Neural cell (in vitro differentiated cells): ENCODE measurements around the gene LSAMP. TPM values are rescaled to one million over a fixed set of nuclear protein-coding genes. Genes with fewer than 3 reads are reported as not detected.

Source experiments
- H2AFZ ChIP-seq: fragments of 200-600, 300-800 bp; sonication (generic), shearing (Covaris generic); 2 replicates; pipeline ENCODE4 v1.6.0; 2014; ENCODE audit warnings: low read depth, mild to moderate bottlenecking, antibody characterized with exemption, low read length, moderate library complexity
- H3F3A ChIP-seq: fragments of 200-600 bp; shearing (Covaris generic); 2 replicates; pipeline ENCODE4 v1.6.1; 2016; ENCODE audit warnings: mild to moderate bottlenecking, moderate library complexity, mixed read lengths, antibody characterized with exemption, low read length; ENCODE audit not compliant: insufficient read depth, poor library complexity, severe bottlenecking
- H3K27ac ChIP-seq: fragments of 200-600, 300-800 bp; sonication (generic), shearing (Covaris generic); 2 replicates; pipeline ENCODE4 v1.5.1; 2014; ENCODE audit warnings: mild to moderate bottlenecking, low read length, moderate library complexity
- H3K27me3 ChIP-seq: fragments of 300-800, 200-600 bp; sonication (generic), shearing (Covaris generic); 2 replicates; pipeline ENCODE4 v1.6.0; 2014; ENCODE audit warnings: mild to moderate bottlenecking, low read depth, low read length, moderate library complexity; ENCODE audit not compliant: insufficient read depth
- H3K36me3 ChIP-seq: fragments of 300-800, 200-600 bp; sonication (generic), shearing (Covaris generic); 2 replicates; pipeline ENCODE4 v1.5.1; 2014; ENCODE audit warnings: mild to moderate bottlenecking, antibody characterized with exemption, low read length, moderate library complexity; ENCODE audit not compliant: insufficient read depth
- H3K4me2 ChIP-seq: fragments of 300-800, 200-600 bp; sonication (generic), shearing (Covaris generic); 2 replicates; pipeline ENCODE4 v1.6.0; 2014; ENCODE audit warnings: mild to moderate bottlenecking, low read length
- H3K4me3 ChIP-seq: fragments of 300-800, 200-600 bp; sonication (generic), shearing (Covaris generic); 2 replicates; pipeline ENCODE4 v1.5.1; 2014; ENCODE audit warnings: mild to moderate bottlenecking, low read length, moderate library complexity
- H3K79me2 ChIP-seq: fragments of 200-600 bp; shearing (Covaris generic); replicated peaks from 2 replicates; pipeline ENCODE4 v1.6.0; 2014; ENCODE audit warnings: mild to moderate bottlenecking, low read length, moderate library complexity; ENCODE audit not compliant: insufficient read depth
- H3K9ac ChIP-seq: fragments of 300-800, 200-600 bp; sonication (generic), shearing (Covaris generic); 2 replicates; pipeline ENCODE4 v1.6.1; 2016; ENCODE audit warnings: mild to moderate bottlenecking, low read length, mixed read lengths
- H3K9me2 ChIP-seq: fragments of 200-600 bp; shearing (Covaris generic); 2 replicates; pipeline ENCODE4 v1.6.1; 2016; ENCODE audit warnings: mild to moderate bottlenecking, low read length, mixed read lengths; ENCODE audit not compliant: insufficient read depth
- H3K9me3 ChIP-seq: fragments of 200-600, 300-800 bp; sonication (generic), shearing (Covaris generic); 2 replicates; pipeline ENCODE4 v1.6.1; 2016; ENCODE audit warnings: mild to moderate bottlenecking, mixed run types, low read length, moderate library complexity, mixed read lengths
- H4K20me1 ChIP-seq: fragments of 200-600 bp; shearing (Covaris generic); 2 replicates; pipeline ENCODE4 v1.6.1; 2016; ENCODE audit warnings: mild to moderate bottlenecking, mixed run types; ENCODE audit not compliant: insufficient read depth
- EP300 ChIP-seq: fragments of 450-650 bp; conservative IDR thresholded peaks from 2 replicates; pipeline ENCODE4 v1.6.1; 2014; ENCODE audit warnings: antibody characterized with exemption, mild to moderate bottlenecking, moderate library complexity; ENCODE audit not compliant: poor library complexity, severe bottlenecking
- EZH2 ChIP-seq: fragments of 200-600, 300-800 bp; shearing (Covaris generic), sonication (generic); IDR thresholded peaks from 2 replicates; pipeline ENCODE4 v1.6.1; 2014; ENCODE audit warnings: antibody characterized with exemption, low read length, borderline replicate concordance, mild to moderate bottlenecking; ENCODE audit not compliant: insufficient read depth, poor library complexity, severe bottlenecking
- MXI1 ChIP-seq: fragments of 450-650 bp; conservative IDR thresholded peaks from 2 replicates; pipeline ENCODE4 v1.6.1; 2014; ENCODE audit warnings: antibody characterized with exemption, mild to moderate bottlenecking; ENCODE audit not compliant: poor library complexity, severe bottlenecking
- POLR2AphosphoS5 ChIP-seq: IDR thresholded peaks from 2 replicates; pipeline ENCODE4 v1.6.1; 2012
- RAD21 ChIP-seq: fragments of 450-650 bp; conservative IDR thresholded peaks from 2 replicates; pipeline ENCODE4 v1.6.1; 2014; ENCODE audit warnings: antibody characterized with exemption, mild to moderate bottlenecking, moderate library complexity
- SMC3 ChIP-seq: fragments of 450-650 bp; conservative IDR thresholded peaks from 2 replicates; pipeline ENCODE4 v1.6.1; 2014; ENCODE audit warnings: antibody characterized with exemption, mild to moderate bottlenecking, moderate library complexity; ENCODE audit not compliant: poor library complexity
- TAF1 ChIP-seq: IDR thresholded peaks from 2 replicates; pipeline ENCODE4 v1.6.1; 2012; ENCODE audit warnings: low read depth
- polyA plus RNA-seq: library from polyadenylated mRNA; depleted of rRNA; stranded (reverse); fragments of >200 nt; gene quantifications from 2 replicates; pipeline ENCODE4 v1.2.3, GENCODE V29; 2014
- TF ChIP-seq, protein P1 (sequence below): IDR thresholded peaks from 2 replicates; pipeline ENCODE4 v1.6.1; 2012; ENCODE audit warnings: borderline replicate concordance
- TF ChIP-seq, protein P2 (sequence below): fragments of 450-650 bp; IDR thresholded peaks from 2 replicates; pipeline ENCODE4 v1.5.1; 2014; ENCODE audit warnings: antibody characterized with exemption, mild to moderate bottlenecking, moderate library complexity; ENCODE audit not compliant: poor library complexity, severe bottlenecking

LSAMP gene
- polyA plus RNA-seq, 1 donor from 2014 or later, result 93.6 TPM

DNA sequence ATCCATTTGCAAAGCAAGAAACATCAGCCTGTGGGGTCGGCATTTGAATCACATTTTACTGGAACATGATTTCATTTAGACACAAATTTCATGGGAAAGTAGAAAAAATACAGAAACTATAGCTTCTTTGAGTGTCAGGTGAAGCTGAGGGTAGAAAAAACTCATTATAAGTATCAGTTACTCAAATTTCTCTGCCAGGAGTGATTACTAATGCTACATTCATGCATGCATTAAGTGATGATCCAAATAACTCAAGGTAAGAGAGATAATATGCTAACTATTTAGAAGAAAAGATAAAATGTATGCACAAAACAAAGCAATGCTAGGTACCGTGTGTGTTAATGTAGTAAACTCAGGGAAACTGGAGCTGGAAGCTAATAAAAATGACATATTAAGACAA, 416.0 kb downstream of the LSAMP start:
- Histone ChIP-seq H3K27me3 (no peaks in the 10 kb centered on the region), H2AFZ (no peak overlapping the region), H3K9me2 (no peaks in the 10 kb centered on the region), H3F3A (no peaks in the 10 kb centered on the region), H3K9me3 (no peaks in the 10 kb centered on the region), H4K20me1 (no peaks in the 10 kb centered on the region), H3K9ac (no peak overlapping the region), H3K4me2 (no peak overlapping the region), H3K27ac (no peak overlapping the region), H3K4me3 (no peak overlapping the region), H3K36me3 (no peaks in the 10 kb centered on the region), H3K79me2 (no peaks in the 10 kb centered on the region)
- TF ChIP-seq TAF1 (no peak), EZH2 (no peak), RAD21 (no peak), SMC3 (no peak), POLR2AphosphoS5 (no peak), EP300 (no peak)
- TF ChIP-seq, protein P1, sequence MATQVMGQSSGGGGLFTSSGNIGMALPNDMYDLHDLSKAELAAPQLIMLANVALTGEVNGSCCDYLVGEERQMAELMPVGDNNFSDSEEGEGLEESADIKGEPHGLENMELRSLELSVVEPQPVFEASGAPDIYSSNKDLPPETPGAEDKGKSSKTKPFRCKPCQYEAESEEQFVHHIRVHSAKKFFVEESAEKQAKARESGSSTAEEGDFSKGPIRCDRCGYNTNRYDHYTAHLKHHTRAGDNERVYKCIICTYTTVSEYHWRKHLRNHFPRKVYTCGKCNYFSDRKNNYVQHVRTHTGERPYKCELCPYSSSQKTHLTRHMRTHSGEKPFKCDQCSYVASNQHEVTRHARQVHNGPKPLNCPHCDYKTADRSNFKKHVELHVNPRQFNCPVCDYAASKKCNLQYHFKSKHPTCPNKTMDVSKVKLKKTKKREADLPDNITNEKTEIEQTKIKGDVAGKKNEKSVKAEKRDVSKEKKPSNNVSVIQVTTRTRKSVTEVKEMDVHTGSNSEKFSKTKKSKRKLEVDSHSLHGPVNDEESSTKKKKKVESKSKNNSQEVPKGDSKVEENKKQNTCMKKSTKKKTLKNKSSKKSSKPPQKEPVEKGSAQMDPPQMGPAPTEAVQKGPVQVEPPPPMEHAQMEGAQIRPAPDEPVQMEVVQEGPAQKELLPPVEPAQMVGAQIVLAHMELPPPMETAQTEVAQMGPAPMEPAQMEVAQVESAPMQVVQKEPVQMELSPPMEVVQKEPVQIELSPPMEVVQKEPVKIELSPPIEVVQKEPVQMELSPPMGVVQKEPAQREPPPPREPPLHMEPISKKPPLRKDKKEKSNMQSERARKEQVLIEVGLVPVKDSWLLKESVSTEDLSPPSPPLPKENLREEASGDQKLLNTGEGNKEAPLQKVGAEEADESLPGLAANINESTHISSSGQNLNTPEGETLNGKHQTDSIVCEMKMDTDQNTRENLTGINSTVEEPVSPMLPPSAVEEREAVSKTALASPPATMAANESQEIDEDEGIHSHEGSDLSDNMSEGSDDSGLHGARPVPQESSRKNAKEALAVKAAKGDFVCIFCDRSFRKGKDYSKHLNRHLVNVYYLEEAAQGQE, result no peak
- TF ChIP-seq, protein P2, sequence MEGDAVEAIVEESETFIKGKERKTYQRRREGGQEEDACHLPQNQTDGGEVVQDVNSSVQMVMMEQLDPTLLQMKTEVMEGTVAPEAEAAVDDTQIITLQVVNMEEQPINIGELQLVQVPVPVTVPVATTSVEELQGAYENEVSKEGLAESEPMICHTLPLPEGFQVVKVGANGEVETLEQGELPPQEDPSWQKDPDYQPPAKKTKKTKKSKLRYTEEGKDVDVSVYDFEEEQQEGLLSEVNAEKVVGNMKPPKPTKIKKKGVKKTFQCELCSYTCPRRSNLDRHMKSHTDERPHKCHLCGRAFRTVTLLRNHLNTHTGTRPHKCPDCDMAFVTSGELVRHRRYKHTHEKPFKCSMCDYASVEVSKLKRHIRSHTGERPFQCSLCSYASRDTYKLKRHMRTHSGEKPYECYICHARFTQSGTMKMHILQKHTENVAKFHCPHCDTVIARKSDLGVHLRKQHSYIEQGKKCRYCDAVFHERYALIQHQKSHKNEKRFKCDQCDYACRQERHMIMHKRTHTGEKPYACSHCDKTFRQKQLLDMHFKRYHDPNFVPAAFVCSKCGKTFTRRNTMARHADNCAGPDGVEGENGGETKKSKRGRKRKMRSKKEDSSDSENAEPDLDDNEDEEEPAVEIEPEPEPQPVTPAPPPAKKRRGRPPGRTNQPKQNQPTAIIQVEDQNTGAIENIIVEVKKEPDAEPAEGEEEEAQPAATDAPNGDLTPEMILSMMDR, result no peak

DNA sequence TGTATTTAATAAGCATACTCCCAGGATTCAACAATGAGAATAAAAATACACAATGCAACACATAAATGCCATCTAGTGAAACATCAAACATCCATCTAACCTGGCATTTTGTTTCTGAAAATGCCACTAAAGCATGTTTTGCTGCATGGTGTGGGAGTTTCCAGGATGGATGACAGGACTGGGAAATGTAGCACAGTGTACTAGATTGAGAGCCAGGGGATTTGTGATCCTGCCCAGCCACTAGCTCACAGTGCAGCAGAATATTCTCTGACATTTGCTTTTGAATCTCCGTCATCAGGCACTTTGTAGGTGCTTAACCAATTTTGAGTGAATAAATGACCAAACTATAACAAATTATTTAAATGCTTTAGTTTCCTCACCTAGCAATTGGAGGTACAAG, 417.1 kb downstream of the LSAMP start:
- no peak overlapping the region for H3K27ac ChIP-seq
- no peaks in the 10 kb centered on the region for H3K36me3 ChIP-seq
- H3K9me3 ChIP-seq, result no peaks in the 10 kb centered on the region
- H3K9me2 ChIP-seq, result no peaks in the 10 kb centered on the region
- H3K9ac ChIP-seq, result no peak overlapping the region
- H3K79me2 ChIP-seq, result no peaks in the 10 kb centered on the region
- H2AFZ ChIP-seq, result no peak overlapping the region
- H3K4me2 ChIP-seq, result no peak overlapping the region
- no peak overlapping the region for H3K4me3 ChIP-seq
- H3K27me3 ChIP-seq, result no peaks in the 10 kb centered on the region
- no peak for TF ChIP-seq RAD21
- no peak for TF ChIP-seq SMC3
- no peak for TF ChIP-seq MXI1
- no peak for TF ChIP-seq POLR2AphosphoS5
- TF ChIP-seq, protein P1, result no peak
- TF ChIP-seq, protein P2, result no peak
- TF ChIP-seq EP300, result no peak
- no peaks in the 10 kb centered on the region for H3F3A ChIP-seq
- no peaks in the 10 kb centered on the region for H4K20me1 ChIP-seq
